ENCODE measurements around the gene NHSL2. TPM values are rescaled to one million over a fixed set of nuclear protein-coding genes. Genes with fewer than 3 reads are reported as not detected.

The NHSL2 gene
- polyA plus RNA-seq, 4 donors, result under 0.01 to 2.9 (median 1.5) TPM; not detected in 1

DNA sequence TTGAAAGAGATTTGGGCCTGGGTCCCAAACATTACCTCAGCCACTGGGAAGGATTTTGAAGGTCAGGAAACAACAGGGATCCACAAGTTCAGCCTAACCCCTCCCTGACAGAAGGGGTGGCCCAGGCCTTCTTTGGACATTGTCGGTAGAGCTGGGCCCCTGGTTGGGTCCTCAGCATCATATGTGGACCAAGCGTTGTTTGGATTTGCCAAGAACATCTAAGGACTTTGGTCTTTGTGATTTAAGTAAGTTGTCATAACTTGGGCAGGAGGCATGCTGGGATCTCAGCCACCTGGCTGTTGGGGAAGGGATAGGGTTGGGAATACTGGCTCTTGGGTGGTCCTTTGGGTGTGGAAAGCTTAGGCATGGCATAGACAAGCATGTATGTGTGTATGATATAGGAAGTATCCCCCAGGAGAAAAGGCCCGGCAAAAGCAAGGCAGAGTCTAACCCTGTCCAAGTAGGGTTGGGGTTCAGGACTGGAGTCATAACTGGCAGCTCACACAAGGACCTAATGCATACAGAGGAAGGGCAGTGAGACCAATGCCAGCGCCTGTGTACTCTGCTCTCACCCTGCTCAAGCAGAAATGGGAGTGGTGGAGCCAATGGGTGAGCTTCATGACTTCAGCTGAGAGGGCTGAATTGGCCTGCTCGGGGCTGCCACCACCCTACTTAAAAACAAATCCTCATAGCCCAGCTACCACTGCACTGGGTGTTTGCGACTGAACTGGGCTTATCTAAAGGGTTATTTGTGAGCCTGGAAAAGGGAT lies 118.2 kb downstream of the NHSL2 start:
- peak overlapping the region in 1 of 3 donors; percentile 67 for H3K27ac ChIP-seq (ENCODE audit: low read depth in 1 of 3, low read length in 2 of 3)
- DNase-seq (peak in 1 of 2 donors; percentile 41), FAIRE-seq (no peak)
- 45 to 59% (median 58%) methylated on average over 5 to 6 of the region's 6 CpGs for WGBS, 3 donors
- no peaks in the 10 kb centered on the region for H3K9me3 ChIP-seq (ENCODE audit: control insufficient read depth in 2 of 2, insufficient read depth in 1 of 2, low read depth in 1 of 2, low read length in 1 of 2)
- H3K4me1 ChIP-seq (ENCODE audit: control insufficient read depth in 3 of 3, insufficient read depth in 2 of 3, low read depth in 1 of 3, low read length in 2 of 3), result peaks cover 0 to 25% (median 2%) of the 10 kb centered on the region in 3 donors
- H3K4me3 ChIP-seq (ENCODE audit: low read depth in 1 of 3, low read length in 3 of 3), result no peak overlapping the region
- H3K27me3 ChIP-seq (ENCODE audit: control insufficient read depth in 3 of 3, insufficient read depth in 3 of 3, low read length in 3 of 3), result no peaks in the 10 kb centered on the region
- no peaks in the 10 kb centered on the region for H3K36me3 ChIP-seq (ENCODE audit: control insufficient read depth in 3 of 3, insufficient read depth in 2 of 3, low read depth in 1 of 3, low read length in 3 of 3)

DNA sequence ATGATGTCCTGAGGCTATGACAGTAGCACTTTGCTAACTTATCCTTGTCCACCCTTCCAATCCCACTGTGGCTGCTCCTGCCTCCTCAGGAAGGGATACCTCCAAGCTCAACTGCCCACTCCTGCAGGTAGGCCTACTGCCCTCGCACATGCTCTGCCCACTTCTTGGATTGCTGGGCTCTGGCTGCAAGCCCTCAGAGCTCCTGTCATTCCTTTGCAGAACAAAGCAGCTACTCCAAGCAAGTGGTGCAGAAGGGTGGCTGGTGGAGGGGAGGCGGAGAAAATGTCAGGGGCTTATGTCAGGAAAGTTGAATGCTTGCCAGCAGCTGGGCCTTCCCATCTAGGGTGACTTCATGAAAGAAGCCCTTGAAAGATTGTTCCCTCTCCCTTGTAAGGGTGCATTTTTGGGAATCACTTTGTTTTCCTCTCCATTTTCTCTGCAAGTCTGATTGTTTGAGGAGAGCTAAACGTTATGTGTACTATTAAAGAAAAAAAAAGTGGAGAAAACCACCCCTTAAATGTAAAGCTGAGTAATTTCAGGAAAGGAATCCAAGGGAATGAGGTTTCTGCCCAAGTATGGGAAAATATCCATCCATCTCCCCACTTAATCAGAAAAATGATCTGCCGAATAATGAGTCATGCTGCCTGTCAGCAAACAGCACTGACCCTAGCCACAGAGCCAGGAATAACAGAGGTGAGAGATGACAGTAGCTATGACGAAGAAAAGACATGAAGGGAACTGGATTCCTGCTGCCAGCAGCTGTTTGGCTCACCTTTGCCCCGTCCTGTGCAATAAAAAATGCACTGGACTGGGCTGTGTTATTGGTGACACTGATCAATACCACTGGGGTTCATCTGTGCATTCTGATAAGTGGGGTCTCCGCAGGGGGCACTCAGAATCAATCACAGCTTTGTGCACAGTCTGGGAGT lies 119.1 kb downstream of the NHSL2 start:
- no peak overlapping the region for H3K4me3 ChIP-seq (ENCODE audit: low read depth in 1 of 3, low read length in 3 of 3)
- DNase-seq (peak; percentile 50 to 79), FAIRE-seq (no peak)
- no peaks in the 10 kb centered on the region for H3K27me3 ChIP-seq (ENCODE audit: control insufficient read depth in 3 of 3, insufficient read depth in 3 of 3, low read length in 3 of 3)
- H3K9me3 ChIP-seq (ENCODE audit: control insufficient read depth in 2 of 2, insufficient read depth in 1 of 2, low read depth in 1 of 2, low read length in 1 of 2), result no peaks in the 10 kb centered on the region
- WGBS, 3 donors, result 27 to 48% (median 33%) methylated on average over 7 of the region's 7 CpGs
- no peaks in the 10 kb centered on the region for H3K36me3 ChIP-seq (ENCODE audit: control insufficient read depth in 3 of 3, insufficient read depth in 2 of 3, low read depth in 1 of 3, low read length in 3 of 3)
- peak overlapping the region in 1 of 3 donors; percentile 67 for H3K27ac ChIP-seq (ENCODE audit: low read depth in 1 of 3, low read length in 2 of 3)
- H3K4me1 ChIP-seq (ENCODE audit: control insufficient read depth in 3 of 3, insufficient read depth in 2 of 3, low read depth in 1 of 3, low read length in 2 of 3), result peaks cover 0 to 25% (median 2%) of the 10 kb centered on the region in 3 donors

DNA sequence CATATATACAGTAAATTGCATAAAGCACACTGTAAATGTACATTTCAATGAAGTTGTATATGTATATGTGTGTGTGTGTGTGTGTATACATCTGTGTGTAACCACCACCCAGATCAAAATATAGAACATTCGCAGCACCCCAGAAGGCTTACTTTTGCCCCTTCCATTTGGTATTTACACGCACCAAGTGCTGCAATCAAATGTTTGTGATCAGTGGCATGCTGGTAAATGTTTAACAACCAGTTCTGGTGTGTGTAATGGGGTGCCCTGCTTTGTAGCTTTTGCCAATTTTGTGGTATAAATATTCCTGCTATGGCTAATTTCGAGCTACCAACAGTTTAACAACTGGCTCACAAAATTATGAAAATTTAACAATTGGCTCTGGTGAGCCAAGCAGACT lies 119.8 kb downstream of the NHSL2 start:
- Histone ChIP-seq H3K4me3 (ENCODE audit: low read depth in 1 of 3, low read length in 3 of 3) (no peak overlapping the region), H3K4me1 (ENCODE audit: control insufficient read depth in 3 of 3, insufficient read depth in 2 of 3, low read depth in 1 of 3, low read length in 2 of 3) (peaks cover 0 to 25% (median 2%) of the 10 kb centered on the region in 3 donors), H3K36me3 (ENCODE audit: control insufficient read depth in 3 of 3, insufficient read depth in 2 of 3, low read depth in 1 of 3, low read length in 3 of 3) (no peaks in the 10 kb centered on the region), H3K27me3 (ENCODE audit: control insufficient read depth in 3 of 3, insufficient read depth in 3 of 3, low read length in 3 of 3) (no peaks in the 10 kb centered on the region), H3K9me3 (ENCODE audit: control insufficient read depth in 2 of 2, insufficient read depth in 1 of 2, low read depth in 1 of 2, low read length in 1 of 2) (no peaks in the 10 kb centered on the region), H3K27ac (ENCODE audit: low read depth in 1 of 3, low read length in 2 of 3) (peak overlapping the region in 1 of 3 donors; percentile 67)
- FAIRE-seq, result no peak
- WGBS, 3 donors, result 20 to 64% (median 36%) methylated on average over 3 of the region's 3 CpGs
- DNase-seq, result peak; percentile 31 to 47

DNA sequence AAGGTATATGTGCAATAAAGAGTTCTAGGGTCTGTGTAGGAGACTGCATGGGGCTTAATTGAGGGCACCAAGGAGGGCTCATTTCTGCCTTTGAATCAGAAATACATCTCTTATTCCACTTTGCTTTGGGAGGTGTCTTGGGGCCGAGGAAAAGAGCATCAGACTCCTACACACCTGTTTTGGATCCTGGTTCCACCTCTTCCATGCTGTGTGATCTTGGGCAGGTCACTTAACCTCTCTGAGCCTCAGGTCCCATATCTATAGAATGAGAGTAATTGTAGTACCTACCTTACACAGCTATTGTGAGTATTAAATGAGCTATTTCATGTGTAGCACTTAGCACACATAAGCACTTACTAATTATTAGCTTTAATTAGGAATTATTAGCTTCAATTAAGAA lies 120.5 kb downstream of the NHSL2 start:
- DNase-seq, result no peak

DNA sequence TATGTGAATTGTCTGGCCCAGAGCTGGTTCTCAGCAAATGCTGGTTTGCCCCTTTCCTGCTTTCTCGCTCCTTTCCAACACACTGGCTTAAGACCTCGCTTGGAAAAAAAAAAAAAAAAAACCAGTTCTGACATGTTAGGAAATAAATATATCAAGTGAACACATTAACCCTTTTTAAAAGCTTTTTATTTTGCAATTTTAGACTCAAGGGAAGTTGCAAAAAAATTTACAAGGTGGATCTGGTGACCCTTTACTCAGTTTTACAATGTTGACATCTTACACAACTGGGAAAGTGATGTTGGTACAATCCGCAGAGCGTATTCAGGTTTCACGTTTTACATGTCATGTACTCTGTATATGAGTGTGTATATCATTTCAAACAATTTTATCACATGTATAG lies 121.0 kb downstream of the NHSL2 start:
- H3K27ac ChIP-seq (ENCODE audit: low read depth in 1 of 3, low read length in 2 of 3), result no peak overlapping the region
- no peak overlapping the region for H3K4me3 ChIP-seq (ENCODE audit: low read depth in 1 of 3, low read length in 3 of 3)
- no peaks in the 10 kb centered on the region for H3K36me3 ChIP-seq (ENCODE audit: control insufficient read depth in 3 of 3, insufficient read depth in 2 of 3, low read depth in 1 of 3, low read length in 3 of 3)
- no peaks in the 10 kb centered on the region for H3K9me3 ChIP-seq (ENCODE audit: control insufficient read depth in 2 of 2, insufficient read depth in 1 of 2, low read depth in 1 of 2, low read length in 1 of 2)
- FAIRE-seq, result no peak
- no peak for DNase-seq
- no peaks in the 10 kb centered on the region for H3K27me3 ChIP-seq (ENCODE audit: control insufficient read depth in 3 of 3, insufficient read depth in 3 of 3, low read length in 3 of 3)
- 72 to 87% (median 86%) methylated on average over 5 of the region's 5 CpGs for WGBS, 3 donors
- H3K4me1 ChIP-seq (ENCODE audit: control insufficient read depth in 3 of 3, insufficient read depth in 2 of 3, low read depth in 1 of 3, low read length in 2 of 3), result peaks cover 0 to 25% (median 2%) of the 10 kb centered on the region in 3 donors

More for the DNA sequence above, 120.5 kb downstream of the NHSL2 start:
- Histone ChIP-seq H3K27me3 (ENCODE audit: control insufficient read depth in 3 of 3, insufficient read depth in 3 of 3, low read length in 3 of 3) (no peaks in the 10 kb centered on the region), H3K9me3 (ENCODE audit: control insufficient read depth in 2 of 2, insufficient read depth in 1 of 2, low read depth in 1 of 2, low read length in 1 of 2) (no peaks in the 10 kb centered on the region), H3K4me1 (ENCODE audit: control insufficient read depth in 3 of 3, insufficient read depth in 2 of 3, low read depth in 1 of 3, low read length in 2 of 3) (peaks cover 0 to 25% (median 2%) of the 10 kb centered on the region in 3 donors), H3K4me3 (ENCODE audit: low read depth in 1 of 3, low read length in 3 of 3) (no peak overlapping the region), H3K27ac (ENCODE audit: low read depth in 1 of 3, low read length in 2 of 3) (no peak overlapping the region), H3K36me3 (ENCODE audit: control insufficient read depth in 3 of 3, insufficient read depth in 2 of 3, low read depth in 1 of 3, low read length in 3 of 3) (no peaks in the 10 kb centered on the region)
- no peak for FAIRE-seq
- 65 to 83% (median 71%) methylated on average over 1 of the region's 1 CpG for WGBS, 3 donors

DNA sequence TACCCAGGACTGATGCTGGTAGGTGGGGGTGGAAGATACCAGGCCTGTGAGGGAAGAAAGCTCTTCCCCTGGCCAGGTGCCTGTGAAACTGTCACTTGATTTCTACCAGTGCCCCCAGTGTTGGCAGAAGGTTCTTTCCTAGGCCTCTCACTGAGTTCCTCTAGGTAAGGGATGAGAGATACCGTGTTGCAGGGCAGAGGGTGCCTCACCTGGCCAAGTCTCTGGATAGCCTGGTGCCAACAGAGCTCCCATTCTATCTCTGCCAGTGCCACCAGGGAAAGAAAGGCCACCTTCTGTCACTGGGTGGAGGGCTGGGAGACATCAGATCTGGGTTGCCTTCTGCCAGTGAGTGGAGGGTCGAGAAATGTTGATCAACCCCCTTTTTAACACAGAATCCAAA lies 127.0 kb downstream of the NHSL2 start:
- no peak overlapping the region for H3K27ac ChIP-seq (ENCODE audit: low read depth in 1 of 3, low read length in 2 of 3)
- H3K4me1 ChIP-seq (ENCODE audit: control insufficient read depth in 3 of 3, insufficient read depth in 2 of 3, low read depth in 1 of 3, low read length in 2 of 3), result no peaks in the 10 kb centered on the region
- WGBS, 3 donors, result 68 to 83% (median 80%) methylated on average over 2 of the region's 2 CpGs
- no peaks in the 10 kb centered on the region for H3K9me3 ChIP-seq (ENCODE audit: control insufficient read depth in 2 of 2, insufficient read depth in 1 of 2, low read depth in 1 of 2, low read length in 1 of 2)
- H3K4me3 ChIP-seq (ENCODE audit: low read depth in 1 of 3, low read length in 3 of 3), result no peak overlapping the region
- H3K36me3 ChIP-seq (ENCODE audit: control insufficient read depth in 3 of 3, insufficient read depth in 2 of 3, low read depth in 1 of 3, low read length in 3 of 3), result no peaks in the 10 kb centered on the region
- H3K27me3 ChIP-seq (ENCODE audit: control insufficient read depth in 3 of 3, insufficient read depth in 3 of 3, low read length in 3 of 3), result peaks cover 0 to 2% (median 0%) of the 10 kb centered on the region in 3 donors
- FAIRE-seq (no peak), DNase-seq (no peak)

DNA sequence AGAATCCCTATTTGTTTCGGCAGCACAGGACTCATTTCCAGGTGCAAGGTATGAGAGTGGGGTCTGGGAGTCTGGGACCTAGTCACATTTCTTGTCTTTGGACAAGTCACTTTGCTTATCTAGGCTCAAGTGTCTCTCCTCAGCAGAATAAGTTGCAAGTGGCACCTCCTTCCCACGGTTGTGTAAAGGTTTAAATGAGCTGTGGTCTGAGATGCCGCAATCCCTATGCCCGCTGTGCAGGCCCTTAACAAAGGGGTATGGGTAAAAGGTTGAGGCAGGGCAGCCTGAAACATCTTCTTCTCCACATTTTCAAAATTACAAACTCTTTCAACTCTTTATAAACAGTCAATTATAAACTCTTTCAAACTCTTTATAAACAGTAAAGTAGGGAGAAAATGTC lies 127.4 kb downstream of the NHSL2 start:
- H3K36me3 ChIP-seq (ENCODE audit: control insufficient read depth in 3 of 3, insufficient read depth in 2 of 3, low read depth in 1 of 3, low read length in 3 of 3), result no peaks in the 10 kb centered on the region
- no peak overlapping the region for H3K27ac ChIP-seq (ENCODE audit: low read depth in 1 of 3, low read length in 2 of 3)
- no peak overlapping the region for H3K4me3 ChIP-seq (ENCODE audit: low read depth in 1 of 3, low read length in 3 of 3)
- no peaks in the 10 kb centered on the region for H3K9me3 ChIP-seq (ENCODE audit: control insufficient read depth in 2 of 2, insufficient read depth in 1 of 2, low read depth in 1 of 2, low read length in 1 of 2)
- no peak for DNase-seq
- no peak for FAIRE-seq
- no peaks in the 10 kb centered on the region for H3K4me1 ChIP-seq (ENCODE audit: control insufficient read depth in 3 of 3, insufficient read depth in 2 of 3, low read depth in 1 of 3, low read length in 2 of 3)
- 86 to 92% (median 91%) methylated on average over 4 of the region's 4 CpGs for WGBS, 3 donors
- H3K27me3 ChIP-seq (ENCODE audit: control insufficient read depth in 3 of 3, insufficient read depth in 3 of 3, low read length in 3 of 3), result peaks cover 0 to 2% (median 0%) of the 10 kb centered on the region in 3 donors

DNA sequence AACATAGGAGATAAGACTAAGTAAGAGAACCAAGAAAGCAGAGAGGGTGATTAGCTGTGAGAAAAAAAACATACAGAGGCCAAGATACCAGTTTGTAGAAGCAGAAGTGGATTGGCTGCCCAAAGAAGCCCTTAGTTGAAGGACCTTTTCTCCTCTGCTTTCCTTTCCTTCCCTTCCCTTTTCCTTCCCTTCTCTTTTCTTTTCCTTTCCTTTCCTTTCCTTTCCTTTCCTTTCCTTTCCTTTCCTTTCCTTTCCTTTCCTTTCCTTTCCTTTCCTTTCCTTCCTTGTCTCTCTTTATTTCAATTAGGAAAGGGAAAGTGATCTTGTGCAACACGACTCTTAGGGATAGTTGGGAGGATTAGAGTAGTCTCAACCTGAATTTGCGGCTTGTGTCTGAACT lies 128.2 kb downstream of the NHSL2 start:
- DNase-seq (no peak), FAIRE-seq (no peak)
- Histone ChIP-seq H3K27me3 (ENCODE audit: control insufficient read depth in 3 of 3, insufficient read depth in 3 of 3, low read length in 3 of 3) (peaks cover 0 to 2% (median 0%) of the 10 kb centered on the region in 3 donors), H3K27ac (ENCODE audit: low read depth in 1 of 3, low read length in 2 of 3) (no peak overlapping the region), H3K4me1 (ENCODE audit: control insufficient read depth in 3 of 3, insufficient read depth in 2 of 3, low read depth in 1 of 3, low read length in 2 of 3) (no peaks in the 10 kb centered on the region), H3K4me3 (ENCODE audit: low read depth in 1 of 3, low read length in 3 of 3) (no peak overlapping the region), H3K9me3 (ENCODE audit: control insufficient read depth in 2 of 2, insufficient read depth in 1 of 2, low read depth in 1 of 2, low read length in 1 of 2) (no peaks in the 10 kb centered on the region), H3K36me3 (ENCODE audit: control insufficient read depth in 3 of 3, insufficient read depth in 2 of 3, low read depth in 1 of 3, low read length in 3 of 3) (no peaks in the 10 kb centered on the region)
- 76 to 84% (median 79%) methylated on average over 2 of the region's 2 CpGs for WGBS, 3 donors

All from small intestine (tissue), 7 donors.